NCI-H748 (cell line): ENCODE results near the gene CSF3R.

ENCODE experiments used
- DNase-seq: peaks from one replicate; lab custom pipeline; 2025; ENCODE audit not compliant: unreplicated experiment; lab: John Stamatoyannopoulos, UW

The CSF3R gene

GRCh38 chr1:36463463-36463802 lies 19.3 kb downstream of the CSF3R start:
- peak; percentile 30 for DNase-seq

GRCh38 chr1:36458910-36459309 lies 23.8 kb downstream of the CSF3R start:
- DNase-seq: no peak

- DNase-seq: no peak
Observed at GRCh38 chr1:36457691-36458090, 25.0 kb downstream of the CSF3R start.

GRCh38 chr1:36456391-36456928 lies 26.3 kb downstream of the CSF3R start:
- DNase-seq: no peak

DNA sequence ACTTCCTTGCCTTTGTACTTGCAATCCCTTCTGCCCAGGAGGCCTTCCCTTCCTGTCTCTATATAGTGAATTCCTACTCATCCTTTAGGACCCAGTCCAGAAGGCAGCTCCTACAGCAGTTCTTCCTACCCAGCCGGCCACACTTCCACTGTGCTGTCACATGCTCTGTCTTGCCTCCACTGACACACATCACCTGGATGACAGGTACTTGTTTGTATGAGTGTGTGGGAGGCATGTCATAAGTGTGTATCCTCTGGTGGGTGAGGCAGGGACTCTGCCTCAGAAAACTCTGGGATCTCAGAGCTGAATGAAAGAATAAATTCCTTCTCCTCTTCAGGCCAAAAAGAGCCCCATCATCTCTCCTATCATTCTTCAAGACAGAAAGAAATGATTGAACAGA lies 27.3 kb downstream of the CSF3R start:
- DNase-seq: no peak

DNA sequence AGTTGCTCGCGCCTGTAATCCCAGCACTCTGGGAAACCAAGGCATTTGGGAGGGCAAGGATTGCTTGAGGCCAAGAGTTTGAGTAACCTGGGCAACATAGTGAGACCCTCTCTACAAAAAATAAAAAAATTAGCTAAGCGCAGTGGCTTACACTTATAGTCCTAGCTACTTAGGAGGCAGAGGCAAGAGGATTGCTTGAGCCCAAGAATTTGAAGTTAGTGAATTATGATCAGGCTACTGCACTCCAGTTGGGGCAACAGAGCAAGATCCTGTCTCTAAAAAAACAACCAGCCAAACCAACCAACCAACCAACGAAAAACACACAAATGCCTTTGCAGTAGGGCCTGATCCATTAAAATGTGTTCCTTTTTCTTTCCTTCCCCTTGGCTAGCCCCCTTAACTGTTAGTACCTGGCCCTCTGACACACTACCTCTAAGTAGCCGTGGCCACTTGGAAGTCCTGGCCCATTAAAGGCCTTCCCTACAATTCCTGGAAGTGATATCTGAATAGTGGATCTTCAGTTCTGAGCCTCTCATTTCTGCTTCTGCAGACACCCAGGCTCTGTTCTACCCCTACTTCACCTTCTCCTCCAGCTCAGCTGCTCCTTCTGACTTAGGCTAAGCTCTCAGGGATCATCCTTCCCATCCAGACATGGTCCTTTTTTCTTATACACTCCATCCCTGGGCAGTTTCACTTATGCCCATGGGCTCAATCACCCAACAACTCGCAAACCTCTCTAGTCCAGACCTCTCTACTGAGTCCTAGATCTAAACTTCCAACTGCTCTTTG lies 28.9 kb downstream of the CSF3R start:
- DNase-seq: no peak

DNA sequence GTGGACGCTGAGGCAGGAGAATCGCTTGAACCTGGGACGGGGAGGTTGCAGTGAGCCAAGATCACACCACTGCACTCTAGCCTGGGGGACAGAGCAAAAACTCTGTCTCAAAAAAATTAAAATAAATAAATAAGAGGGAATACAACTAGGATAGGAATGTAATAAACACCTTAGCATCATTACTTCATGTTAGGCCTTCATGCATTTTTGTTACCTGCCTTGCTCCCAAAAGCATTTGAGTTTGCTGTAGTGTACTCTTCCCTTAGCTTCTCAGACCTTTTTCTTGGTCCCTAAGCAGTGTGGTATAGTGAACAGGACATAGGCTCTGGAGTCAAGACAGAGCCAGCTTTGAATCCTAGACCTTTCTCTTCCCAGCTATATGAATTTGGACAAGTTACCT lies 29.7 kb downstream of the CSF3R start:
- DNase-seq: no peak

DNA sequence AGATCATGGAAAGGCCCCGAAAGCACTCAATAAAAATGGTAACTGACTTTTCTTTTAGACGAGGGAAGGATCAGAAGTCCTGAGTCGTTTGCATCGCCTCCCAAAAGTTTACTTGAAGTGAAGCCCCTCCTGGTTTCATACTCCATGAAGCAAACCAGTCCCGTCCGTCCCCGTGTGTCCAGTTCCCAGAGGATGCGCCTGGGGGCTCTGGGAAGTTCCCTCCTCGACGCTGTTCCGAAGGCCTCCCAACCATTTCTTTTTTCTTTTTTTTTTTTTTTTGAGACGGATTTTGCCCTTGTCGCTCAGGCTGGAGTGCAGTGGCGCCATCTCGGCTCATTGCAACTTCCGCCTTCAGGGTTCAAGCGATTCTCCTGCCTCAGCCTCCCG lies 31.8 kb downstream of the CSF3R start:
- DNase-seq: no peak

GRCh38 chr1:36450270-36450918 lies 32.3 kb downstream of the CSF3R start, which contains the start of gene OSCP1:
OSCP1 (minus strand) TSS chr1:36450451; CDS start chr1:36450369, 82 bp downstream.
- DNase-seq: peak; percentile 93

DNA sequence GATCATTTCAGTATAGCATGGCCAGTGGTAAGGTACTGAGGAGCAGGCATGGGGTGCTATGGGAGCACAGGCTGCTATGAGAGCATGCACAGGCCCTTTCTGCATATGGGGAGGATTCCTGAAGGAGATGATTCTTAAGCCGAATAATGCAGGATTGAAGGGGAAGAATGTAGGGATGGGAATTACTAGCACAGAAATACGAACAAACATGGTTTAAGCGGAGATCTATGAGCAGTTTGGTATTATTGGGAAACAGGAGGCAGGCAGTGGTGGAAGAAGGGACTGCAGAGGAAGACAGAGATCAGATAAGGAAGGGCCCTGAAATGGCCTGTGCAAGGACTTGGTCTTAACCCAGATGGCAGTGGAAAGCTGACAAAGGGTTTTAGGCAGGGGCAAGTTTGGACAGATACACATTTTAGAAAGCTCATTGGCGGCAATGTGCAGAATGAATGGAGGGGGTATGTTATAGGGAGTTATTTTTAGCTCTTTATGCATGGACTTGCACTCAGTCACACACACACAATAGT lies 34.1 kb downstream of the CSF3R start:
- DNase-seq: no peak

- no peak for DNase-seq
Observed at GRCh38 chr1:36447450-36447849, 35.3 kb downstream of the CSF3R start.

DNA sequence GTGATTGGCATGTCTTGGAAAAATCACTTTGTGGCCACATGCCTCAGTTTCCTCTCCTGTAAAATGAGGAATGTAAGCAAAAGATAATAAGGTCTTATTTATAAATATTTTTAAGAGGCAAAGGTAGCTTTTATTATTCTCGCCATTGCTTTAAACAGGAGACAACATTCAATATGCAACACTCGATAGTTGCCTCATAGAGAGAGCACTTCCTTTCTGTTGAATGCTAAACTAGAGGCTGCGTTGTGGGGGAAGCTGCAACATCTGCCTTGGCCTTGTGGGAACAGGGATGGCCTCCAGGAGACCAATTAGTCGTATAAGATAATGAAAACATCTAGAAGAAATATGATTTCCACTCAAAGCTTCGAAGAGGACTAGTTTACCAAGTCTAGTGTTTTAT lies 36.0 kb downstream of the CSF3R start:
- DNase-seq: no peak

- DNase-seq: peak; percentile 5
Observed at GRCh38 chr1:36446271-36446670, 36.4 kb downstream of the CSF3R start.

DNA sequence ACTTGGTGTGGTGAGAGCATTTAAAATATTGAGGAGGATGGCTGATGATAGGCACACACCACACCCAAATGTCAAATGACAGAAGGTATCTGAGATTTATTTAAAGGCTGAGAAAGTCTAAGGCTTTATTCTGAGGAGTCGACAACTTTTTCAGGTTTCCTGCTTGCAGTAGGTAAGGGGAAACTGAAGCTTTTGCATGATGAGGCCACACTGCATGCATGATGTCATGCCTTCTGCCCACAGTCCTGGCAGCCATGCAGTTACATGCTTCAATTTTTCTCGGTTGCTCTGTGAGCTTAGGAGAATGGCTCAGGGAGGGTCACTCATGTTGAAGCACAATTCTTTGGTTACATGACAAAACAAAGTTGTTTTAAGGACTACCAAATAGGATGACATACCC lies 39.4 kb downstream of the CSF3R start:
- no peak for DNase-seq

DNA sequence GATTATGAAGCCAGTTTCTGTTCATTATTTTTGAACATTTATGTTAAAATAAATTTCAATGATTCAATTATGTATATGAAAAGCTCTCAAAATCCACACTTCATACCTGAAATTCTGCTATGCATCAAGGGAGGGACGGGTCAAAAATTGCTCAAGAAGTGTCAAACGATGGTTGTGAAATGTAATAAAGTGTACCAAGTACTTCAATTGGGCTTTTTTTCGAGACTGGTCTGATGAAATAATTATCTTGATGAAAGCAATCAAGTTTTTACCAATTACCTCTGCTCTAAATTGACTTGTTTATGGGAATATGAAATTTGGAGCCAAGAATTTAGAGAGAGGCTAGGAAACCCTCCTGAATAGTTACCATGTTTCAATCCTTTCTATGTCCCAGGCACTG lies 40.4 kb downstream of the CSF3R start:
- DNase-seq: no peak

- no peak for DNase-seq
Observed at GRCh38 chr1:36440646-36441045, 42.1 kb downstream of the CSF3R start.

DNA sequence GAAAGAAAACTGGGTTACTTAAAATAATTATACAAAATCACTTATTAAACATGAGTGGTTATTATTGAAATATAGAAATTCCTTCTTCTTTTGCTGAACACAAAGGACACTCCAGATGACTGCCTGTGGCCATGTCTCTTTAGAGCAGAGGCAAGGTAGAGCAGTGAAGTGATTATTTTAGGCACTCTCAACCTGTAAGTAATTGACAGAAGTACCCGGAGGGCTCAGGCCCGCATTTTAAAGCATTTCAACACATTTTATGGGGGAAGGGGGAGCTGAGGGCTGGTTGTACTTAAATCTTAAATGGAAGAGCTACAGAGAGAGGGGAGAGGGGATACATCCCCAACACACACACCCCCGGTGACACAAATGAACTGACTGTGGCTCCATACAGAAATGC lies 42.7 kb downstream of the CSF3R start:
- DNase-seq: no peak

GRCh38 chr1:36438715-36439114 lies 44.0 kb downstream of the CSF3R start:
- no peak for DNase-seq

DNA sequence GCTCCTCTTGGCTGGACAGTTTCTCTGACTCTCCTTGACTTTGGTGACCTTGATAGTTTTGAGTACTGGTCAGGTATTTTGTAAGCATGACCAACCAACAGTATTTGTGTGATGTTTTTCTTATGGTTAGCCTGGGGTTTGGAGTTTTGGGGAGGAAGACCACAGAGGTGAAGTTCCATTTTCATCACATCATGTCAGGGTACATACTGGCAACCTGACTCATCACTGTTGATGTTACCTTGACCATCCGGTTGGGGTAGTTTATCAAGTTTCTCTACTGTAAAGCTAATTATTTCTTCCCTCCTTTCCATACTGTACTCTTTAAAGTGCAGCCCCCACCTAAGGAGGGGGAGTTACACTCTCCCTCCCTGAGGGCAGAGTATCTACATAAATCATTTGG lies 45.9 kb downstream of the CSF3R start:
- no peak for DNase-seq

GRCh38 chr1:36433102-36433501 lies 49.6 kb downstream of the CSF3R start:
- DNase-seq: no peak

- DNase-seq: no peak
Observed at GRCh38 chr1:36432616-36433015, 50.1 kb downstream of the CSF3R start.

DNA sequence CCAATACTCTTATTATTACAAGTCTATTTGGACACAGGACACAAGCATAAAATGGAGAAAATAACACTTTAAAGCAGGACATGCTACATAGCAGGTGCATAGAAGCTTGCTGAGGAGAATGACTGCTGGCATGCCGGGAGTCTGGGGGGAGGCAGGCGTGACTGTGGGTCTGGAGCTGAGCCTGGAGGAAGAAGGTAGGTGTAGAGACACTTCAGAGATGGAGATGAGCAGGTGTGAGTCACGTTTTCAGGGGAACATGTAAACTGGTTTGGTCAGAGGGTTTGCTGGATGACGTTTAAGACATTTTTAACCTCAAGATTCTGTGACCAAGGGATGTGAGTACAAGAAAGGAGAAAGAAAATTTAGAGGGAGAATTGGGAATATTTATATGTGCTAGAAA lies 56.9 kb downstream of the CSF3R start:
- no peak for DNase-seq
